HG02840 (cell line): ENCODE data around the gene ACSL3.

Source experiments
- ATAC-seq: cut with Tn5 transposase; IDR thresholded peaks from one replicate; pipeline ENCODE4 v1.9.1; 2021; ENCODE audit warnings: mild to moderate bottlenecking, moderate library complexity, moderate number of reproducible peaks; ENCODE audit not compliant: unreplicated experiment, low FRiP score

The ACSL3 gene

DNA sequence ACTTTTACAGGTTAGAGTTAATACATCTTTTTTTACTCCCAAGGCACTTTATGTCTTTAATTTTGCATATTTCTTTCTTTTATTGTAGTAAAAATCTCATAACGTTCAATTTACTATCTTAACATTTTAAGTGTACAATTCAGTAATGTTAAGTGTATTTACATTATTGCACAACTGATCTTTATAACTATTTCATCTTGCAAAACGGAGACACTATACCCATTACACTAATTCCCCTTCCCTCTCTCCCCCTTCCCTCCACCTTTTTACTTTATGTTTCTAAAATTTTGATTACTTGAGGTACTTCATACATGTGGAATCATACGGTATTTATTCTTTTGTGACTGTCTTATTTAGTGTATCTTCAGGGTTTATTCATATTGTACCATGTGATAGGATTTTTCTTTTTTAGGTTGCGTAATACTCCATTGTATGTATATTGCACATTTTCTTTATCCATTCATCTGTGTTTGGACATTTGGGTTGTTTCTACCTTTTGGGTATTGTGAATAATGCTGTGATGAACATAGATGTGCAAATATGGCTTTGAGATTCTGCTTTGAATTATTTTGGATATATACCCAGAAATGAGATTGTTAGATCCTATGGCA is 75.0 kb downstream of the ACSL3 start:
- no peak for ATAC-seq

DNA sequence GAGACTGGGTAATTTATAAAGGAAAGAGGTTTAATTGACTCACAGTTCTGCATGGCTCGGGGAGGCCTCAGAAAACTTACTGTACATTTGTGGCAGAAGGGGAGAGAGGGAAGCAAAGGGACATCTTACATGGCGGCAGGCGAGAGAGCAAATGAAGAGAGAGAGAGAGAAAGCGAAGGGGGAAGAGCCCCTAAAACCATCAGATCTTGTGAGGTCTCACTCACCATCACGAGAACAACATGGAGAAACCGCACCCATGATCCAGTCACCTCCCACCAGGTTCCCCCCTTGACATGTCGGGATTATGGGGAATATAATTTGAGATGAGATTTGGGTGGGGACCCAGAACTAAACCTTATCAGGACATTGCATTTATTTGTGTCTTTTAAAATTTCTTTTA is 75.9 kb downstream of the ACSL3 start:
- ATAC-seq: no peak

DNA sequence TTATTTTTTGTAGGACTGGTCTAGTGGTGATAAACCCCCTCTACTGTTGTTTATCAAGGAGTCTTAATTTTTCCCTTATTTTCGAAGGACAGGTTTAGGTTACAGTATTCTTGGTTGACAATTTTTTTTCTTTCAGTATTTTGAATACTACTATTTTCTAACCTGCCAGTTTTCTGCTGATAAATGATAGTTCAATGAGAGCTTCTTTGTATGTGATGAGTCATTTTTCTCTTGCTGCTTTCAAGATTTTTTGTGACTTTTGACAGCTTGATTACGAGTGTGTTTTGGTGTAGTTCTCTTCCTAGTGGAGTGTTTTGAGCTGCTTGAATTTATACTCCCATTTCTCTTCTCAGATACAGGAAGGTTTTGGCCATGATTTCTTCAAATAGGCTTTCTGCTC is 77.5 kb downstream of the ACSL3 start:
- no peak for ATAC-seq

DNA sequence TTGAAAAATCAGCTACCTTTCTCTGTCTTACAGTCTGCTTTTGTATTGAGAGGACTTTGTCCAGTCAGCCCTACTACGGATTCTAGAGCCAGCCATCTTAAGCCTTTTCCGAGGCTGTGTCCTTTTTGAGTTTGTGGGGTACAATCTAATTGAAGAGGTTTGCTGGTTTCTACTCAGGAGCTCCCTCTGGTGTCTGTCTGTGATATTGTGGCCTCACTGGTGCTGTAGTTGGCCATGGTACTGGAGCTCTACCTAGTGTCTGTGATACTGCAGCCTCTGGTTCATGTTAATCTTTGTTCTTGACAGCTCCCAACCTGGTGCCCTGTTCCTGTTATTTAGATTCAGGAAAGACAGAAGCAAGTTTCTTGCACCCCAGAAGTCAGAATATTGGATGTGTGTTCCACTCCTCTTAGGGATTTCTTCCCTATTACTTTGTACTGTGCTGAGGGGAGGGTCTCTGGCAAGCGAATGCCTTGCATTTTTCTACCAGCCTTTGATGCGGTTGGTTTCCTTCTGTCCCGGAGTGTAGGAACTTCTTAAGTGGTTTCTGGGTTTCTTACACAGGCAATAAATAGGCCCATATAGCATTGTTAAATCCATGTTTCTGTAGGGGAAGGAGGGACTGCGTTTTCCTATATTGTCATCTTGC is 78.5 kb downstream of the ACSL3 start:
- peak; percentile 70 for ATAC-seq

DNA sequence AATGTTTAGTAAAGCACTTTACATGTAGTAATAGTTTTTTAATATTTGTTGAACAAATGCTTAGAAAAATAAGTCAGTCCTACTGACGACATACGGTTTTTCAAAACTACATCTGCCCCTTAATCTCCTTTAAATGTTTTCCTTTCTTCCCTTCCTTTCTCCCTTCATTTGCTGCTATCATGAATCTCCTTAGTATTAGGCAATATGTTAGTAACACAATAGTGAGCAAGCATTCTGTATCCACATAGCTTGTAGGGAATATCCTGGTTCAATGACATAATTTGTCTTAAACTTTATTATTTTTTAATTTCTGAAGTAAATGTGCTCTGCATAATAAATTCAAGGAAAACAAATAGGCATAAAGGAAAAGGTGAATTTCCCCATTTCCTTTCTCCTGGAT is 79.1 kb downstream of the ACSL3 start:
- ATAC-seq: no peak

DNA sequence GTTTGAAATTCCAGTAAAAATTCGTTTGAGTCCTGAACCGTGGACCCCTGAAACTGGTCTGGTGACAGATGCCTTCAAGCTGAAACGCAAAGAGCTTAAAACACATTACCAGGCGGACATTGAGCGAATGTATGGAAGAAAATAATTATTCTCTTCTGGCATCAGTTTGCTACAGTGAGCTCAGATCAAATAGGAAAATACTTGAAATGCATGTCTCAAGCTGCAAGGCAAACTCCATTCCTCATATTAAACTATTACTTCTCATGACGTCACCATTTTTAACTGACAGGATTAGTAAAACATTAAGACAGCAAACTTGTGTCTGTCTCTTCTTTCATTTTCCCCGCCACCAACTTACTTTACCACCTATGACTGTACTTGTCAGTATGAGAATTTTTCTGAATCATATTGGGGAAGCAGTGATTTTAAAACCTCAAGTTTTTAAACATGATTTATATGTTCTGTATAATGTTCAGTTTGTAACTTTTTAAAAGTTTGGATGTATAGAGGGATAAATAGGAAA is 80.7 kb downstream of the ACSL3 start:
- ATAC-seq: no peak

DNA sequence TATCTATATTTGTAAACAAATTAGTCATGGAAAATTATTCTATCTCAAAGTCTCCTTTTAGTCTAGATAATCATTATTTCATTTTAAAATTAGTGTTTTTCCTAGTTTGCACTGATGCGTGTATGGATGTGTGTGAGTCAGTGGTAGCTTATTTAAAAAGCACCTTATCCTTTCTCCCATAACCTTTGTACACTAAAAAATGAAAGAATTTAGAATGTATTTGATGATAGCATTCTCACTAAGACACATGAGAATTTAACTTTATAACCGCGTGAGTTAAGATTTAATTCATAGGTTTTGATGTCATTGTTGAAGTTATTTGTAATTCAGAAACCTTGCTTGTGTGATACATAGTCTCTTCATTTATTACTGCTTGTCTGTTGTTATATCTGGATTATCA is 81.7 kb downstream of the ACSL3 start:
- ATAC-seq: no peak

DNA sequence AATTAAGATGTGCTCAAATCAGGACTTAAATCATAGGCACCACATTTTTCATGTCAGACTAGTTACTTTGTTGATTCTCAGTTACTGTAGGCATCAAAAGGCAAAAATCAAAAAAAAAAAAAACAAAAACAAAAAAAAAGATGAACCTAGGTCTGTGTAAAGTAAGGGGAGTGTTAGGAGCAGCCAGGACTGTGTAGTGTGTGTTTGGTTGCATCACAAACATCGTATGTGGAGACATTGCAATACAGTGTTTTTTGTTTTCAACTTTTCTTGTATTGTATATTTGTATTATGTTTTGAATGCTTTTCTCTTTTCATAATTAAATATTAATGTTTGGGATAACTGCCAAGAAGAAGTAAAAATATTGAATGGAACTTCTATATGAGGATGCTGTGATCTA is 82.1 kb downstream of the ACSL3 start:
- no peak for ATAC-seq

DNA sequence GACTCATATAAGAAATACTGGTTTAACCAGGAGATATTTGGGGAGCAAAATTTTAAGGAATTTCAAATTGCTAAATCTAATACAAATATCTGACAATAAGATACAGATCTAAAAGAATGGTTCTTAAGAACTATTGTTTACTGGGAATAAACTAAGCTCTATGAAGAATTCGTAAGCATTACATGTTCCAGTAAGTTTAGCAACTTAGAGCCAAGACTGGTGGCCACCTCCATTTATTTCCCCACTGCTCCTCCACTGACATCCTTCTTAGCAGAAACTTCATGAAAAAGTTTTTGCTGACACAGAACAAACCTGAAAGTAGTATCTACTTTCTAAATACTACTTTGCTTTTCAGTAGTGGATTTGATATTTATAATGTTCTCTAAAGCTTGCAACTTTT is 83.0 kb downstream of the ACSL3 start:
- no peak for ATAC-seq

DNA sequence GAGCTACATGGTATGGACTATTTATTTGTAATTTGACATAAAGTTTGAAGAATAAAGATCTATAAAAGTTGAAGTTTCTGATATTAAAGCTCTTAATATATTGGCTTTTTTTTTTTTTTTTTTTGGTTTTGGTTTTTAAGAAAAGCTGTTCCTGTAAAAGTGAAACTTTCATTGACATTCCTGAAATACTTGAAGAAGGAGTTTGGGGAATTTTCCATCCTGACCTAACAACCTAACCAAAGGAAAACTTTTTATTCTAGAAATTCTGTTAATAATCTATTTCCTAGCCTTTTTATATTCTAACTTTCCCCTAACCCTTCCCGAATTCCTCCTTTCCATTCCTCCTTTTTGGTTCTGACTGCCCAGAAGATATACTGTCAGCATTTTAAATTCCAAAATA is 83.7 kb downstream of the ACSL3 start:
- no peak for ATAC-seq

DNA sequence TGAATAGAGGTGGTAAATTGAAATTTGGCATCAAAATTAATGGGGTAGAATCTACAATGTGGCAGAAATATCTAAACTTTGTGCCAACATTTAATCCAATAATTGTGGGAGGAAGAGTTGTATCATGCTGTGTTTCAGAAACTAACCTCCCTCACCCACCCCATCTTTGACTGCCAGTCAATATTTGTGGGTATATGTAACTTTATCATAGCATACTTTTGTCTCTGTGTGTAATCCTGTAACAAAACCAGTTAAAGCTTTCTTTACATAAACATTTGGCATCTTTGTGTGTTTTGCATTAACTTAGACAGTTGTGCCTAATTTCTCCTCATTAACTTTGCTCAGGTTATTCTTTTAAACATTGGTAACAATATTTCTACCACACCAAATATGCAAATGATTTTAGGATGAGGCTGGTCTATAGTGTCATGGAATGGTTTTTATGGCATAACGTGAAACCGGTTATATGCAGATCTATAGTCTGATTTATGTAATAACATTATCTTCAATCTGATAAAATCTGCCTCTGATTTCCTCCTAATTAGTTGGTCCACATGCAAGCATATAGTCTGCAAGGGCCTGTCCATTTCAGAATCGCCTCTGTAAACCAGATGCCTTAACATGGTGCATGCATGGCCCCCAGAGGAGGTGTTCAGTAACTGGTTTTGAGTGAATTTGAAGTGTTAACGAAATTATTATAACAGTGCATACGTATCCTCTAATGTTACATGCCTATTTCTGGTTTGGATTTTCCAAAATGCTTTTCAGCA is 84.3 kb downstream of the ACSL3 start:
- ATAC-seq: no peak

DNA sequence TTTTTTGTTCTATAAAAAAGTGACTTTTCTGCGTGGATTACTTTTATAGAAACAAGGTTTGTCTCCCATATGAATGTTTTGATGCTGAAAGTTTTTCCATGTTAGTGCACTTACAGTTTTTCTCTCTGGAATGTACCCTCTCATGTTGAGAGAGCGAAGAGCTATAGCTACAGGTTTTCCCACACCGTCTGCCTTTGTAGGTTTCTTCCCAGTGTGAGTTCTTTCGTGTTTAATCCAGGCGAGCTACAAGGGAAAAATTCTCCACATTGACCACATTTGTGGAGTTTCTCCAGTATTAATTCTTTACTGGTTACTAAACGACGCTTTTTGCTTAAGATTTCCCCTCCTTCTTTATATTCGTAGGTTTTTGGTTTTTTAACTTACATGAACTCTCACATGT is 85.1 kb downstream of the ACSL3 start:
- no peak for ATAC-seq

DNA sequence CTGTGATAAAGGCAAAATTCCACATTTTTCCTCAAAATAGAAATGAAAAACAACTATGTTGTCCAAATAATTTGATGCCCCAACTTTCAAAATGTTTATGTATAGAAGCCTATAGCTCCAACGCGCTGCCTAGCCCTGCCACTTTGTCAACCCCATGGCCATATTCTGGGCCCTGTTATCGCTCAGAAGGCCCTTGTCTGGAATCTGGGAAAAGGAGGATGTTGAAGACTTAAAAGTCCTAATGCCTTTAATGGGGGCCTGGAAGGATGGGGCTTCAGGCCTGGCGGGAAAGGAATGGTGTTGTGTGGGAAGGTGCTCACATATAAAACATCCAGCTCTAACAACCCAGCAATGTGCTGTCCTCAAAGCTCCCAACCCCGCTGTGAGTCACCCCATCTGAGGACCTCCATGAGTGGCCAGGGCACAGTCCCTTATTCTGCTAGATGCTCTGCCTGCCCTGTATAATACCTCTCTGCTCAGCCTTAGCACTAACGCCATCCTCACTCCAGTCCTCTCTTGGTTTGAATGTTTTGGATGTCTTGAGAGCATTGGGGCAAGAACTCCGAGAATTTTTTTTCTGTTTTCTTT is 86.0 kb downstream of the ACSL3 start:
- ATAC-seq: no peak

DNA sequence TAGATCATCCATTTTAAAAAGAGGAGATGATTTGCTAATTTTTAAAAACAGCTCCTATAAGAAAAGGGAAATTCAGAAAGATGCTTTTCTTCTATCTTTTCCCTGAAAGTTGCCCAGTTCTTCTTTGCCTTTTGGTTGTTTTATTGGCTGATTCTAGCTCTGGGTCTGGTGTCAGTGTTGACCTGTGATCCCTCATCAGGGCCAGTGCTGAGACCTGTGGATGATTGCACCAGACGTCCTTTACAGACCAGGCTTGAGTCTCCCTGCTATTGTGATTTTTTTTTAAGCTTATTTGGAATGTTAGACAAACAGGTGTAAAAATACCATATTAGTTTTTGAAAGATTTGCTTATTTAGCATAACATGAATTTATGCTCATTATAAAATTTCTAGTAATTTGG is 88.2 kb downstream of the ACSL3 start:
- ATAC-seq: no peak

DNA sequence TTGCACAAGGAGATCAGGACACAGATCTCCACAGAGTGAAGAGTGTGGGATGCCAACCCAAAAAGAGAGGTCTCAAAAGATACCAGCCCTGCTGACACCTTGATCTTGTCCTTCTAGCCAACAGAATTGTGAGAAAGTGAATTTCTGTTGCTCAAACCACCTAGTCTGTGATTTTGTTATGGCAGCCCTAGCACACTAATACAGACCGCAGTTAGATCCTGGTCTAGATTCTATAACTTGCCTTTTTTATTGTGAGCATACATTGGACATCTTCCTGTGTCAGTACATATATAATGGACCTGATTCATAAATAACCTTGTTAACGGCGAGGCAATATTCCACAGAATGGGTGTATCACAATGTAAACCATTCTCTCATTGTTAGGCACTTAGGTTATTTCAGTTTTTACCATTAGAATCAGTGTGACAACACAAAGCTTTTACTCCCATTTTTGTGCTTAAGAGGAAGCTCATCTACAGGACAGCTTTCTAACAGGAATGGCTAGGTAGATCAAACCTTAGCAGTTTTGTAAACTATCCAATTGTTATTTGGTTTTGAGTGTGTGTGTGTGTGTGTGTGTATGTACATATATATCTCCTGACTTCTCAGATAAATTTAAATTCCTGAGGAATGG is 89.0 kb downstream of the ACSL3 start:
- no peak for ATAC-seq

DNA sequence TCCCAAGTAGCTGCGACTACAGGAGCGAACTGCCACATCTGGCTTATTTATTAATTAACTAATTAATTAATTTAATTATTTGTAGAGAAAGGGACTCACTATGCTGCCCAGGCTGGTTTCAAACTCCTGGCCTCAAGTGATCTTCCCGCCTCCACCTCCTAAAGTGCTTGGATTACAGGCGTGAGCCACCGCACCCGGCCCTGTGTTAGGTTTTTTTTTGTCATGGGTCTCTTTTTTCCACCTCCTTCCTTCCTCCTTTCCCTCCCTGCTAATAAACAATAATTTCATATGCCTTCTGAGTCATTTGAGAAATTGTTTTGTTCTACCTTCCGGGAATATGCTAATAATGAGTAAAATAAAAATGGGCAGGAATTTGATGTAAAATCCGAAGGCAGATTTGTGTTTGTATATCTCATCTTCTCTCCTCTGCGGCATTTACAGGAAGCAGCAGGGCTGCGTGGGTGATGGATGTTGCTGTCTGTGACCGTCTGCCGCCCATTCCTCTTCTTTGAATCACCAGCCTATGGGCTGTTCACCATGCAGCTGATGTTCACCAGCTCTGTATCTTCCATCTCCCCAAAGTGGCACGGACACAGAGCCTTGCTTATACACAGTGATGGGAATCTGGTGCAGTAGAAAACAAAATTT is 89.9 kb downstream of the ACSL3 start:
- ATAC-seq: no peak

DNA sequence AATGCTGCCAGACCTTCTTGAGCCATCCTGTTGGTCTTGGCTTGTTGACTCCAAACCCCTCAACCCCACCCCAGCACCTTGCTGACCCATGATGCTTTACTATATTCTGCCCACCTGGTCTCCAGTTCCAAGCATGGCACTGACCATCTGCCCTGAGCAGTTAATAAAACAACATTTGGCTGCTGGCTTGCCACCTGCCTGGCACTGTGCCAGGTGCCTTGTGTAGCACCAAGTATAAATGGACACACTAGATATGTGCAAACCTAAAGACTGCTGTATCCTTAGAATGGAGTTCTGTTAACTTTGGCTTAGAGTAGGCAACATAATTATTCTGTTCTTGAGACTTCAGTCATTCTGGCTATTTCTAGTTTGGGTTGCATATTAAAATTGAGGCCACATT is 91.4 kb downstream of the ACSL3 start:
- no peak for ATAC-seq

DNA sequence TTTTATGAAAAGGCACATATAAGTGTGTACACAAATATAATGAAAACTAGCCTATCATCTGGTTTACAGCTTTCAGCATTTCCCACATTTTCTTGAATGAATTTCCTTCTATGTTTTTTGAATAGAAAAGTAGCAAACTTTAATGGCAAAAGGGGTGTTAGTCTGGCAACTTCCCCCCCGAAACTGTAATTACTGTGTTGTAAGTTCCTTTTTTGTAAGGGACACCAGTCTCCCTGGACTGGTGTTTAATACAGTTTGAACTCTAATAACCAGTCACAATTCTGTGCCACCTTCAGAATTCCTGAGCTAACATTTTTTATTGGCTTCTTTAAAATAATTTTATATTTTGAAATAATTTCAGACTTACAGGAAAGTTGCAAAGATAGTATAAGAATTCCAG is 94.2 kb downstream of the ACSL3 start:
- no peak for ATAC-seq

DNA sequence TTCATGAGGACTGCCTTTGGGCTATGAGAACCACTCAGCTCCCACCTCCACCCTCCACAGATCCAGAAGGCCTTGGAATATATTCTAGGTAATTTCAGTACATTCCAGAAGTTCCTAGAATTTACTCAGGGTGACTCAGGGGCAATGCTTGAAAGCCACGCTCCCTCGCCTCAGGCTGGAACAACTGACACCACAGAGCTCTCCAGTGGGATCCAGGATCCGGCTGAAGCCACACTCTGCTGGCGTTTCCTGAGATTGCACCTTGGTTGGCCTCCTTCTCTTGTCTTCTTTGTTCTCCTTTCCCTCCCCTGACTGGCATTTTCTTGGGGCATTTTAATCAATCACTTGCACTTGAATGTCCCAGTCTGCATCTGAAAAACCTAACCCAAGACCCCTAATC is 98.5 kb downstream of the ACSL3 start:
- ATAC-seq: no peak

DNA sequence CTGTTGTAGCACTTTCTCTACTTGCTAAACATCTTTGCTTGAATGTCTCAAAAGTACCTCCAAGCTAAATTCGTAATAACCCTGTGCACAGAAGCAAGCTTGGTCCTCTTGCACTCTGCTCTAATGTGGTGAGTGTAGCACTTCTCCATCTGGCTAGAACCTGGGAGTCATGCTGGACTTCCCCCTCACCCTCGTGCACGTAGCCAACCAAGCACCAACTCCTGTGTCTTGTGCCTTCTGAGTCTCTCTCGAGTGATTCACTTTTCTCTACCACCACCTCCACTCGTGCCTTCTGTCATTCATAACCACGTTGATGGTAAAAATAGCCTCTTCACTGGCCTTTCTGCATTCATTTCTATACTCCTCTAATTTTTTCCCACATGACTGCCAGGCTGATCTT is 99.3 kb downstream of the ACSL3 start:
- no peak for ATAC-seq
